GM21447 (cell line): ENCODE data around the gene CLIC2.
A peak's percentile ranks its signal among the peaks of the same experiment; 100 is the strongest.

Experiments
- ATAC-seq: cut with Tn5 transposase; IDR thresholded peaks from one replicate; pipeline ENCODE4 v1.9.1; 2021; ENCODE audit not compliant: unreplicated experiment

CLIC2 gene

DNA sequence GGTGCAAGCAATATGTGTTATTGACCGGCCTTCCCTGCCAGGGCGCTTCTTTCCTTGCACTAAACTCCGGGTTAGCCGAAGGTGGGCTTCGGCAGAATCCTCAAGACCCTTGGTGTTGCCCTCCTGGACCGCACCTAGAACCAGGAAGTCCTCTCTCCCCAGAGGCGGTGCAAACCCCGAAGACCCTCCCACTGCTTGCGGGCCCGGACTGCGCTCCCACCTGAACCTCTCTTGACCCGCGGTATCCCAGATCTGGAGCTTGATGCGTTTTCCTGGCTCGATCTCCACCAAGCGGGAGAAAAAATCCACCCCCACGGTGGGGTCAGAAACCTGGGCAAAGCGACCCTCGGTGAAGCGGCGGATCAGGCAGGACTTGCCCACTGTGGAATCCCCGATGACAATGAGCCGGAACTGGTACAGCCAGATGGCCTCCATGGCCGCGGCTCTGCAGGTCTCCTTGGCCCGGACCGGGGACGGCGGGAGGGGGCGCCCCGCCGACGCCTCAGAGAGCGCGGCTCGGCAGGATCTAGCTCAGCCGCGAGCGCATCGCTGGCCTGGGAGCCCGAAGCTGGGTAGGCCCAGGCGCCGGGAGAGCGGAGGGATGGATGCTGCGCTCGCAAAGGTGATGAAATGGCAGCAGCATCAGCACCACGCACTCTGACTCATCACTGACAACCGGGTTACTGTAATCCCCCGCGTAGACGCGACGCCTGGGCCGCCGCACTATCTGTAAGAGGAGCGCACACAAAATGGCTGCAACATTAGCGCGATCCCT lies 70.4 kb downstream of the CLIC2 start, which contains the start of gene RAB39B:
RAB39B (minus strand) TSS at position 638 of the 775 bp plus-strand sequence; CDS start at position 435, 203 bp downstream.
- peak; percentile 86 for ATAC-seq

DNA sequence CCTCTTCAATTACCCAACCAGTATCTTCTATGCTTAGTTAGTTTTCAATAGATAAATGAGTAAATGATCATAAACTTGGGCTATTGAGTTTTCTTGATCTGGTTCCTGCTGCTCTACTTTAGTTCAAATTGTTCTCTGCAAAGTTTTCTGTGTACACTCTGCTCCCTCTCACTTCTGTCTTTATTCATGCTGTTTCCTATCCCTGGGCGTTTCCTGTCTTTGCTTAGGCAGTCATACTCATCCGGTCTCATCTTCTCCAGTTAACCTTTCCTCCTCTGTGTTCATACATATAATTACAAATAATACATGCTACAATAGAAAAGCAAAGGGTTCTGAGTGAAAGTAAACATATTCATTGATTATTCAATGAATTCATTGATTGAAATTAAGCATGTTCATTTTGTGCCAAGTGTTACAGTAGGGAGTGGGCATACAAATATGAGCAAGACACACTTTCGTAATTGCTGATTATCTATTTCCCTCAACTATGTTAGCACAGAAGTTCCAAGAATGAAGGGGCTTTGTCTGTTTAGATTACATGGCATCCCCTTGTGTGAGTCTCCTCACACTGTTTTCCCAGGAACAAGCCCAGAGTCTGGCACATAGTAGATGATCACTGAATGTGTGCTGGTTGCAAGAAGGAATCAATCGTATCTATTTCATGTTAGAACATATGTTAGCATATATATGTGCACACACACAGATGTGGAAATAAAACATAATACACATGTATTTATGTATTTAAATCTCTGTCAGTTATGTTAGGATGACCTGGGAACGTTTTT lies 71.3 kb downstream of the CLIC2 start:
- no peak for ATAC-seq

DNA sequence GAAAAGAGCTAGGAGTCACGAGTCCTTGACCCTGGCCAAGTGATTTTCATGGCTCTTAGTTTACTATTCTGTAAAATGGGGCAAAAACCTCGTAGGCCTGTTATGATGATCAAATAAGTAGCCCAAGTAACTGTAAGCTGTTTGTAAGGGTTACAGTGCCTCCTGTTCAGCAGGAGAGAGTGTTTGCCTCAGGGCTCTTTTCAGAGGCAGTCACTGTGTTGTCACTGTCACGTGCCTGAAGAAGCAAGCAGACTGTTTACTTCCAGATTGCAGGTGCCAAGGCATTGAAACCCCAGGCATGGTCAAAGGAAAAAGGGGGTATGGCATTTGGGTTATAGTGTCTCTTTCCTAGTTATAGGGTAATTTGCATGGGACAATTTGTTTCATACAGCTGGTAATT lies 74.7 kb downstream of the CLIC2 start:
- ATAC-seq: no peak

DNA sequence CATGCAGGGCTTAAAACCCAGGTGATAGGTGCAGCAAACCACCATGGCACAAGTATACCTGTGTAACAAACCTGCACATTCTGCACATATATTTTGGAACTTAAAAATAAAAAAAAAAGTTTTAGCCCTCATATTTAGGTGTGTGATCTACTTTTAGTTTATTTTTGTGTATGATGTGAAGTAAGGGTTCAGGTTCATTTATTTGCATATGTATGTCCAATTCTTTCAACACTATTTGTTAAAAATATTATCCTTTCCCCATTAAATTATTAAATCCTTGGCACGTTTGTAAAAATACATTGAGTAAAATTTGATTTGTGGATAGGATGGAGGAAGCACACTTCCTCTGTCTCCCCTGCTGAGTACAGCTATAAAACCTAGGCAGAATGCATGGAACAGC lies 83.0 kb downstream of the CLIC2 start:
- ATAC-seq: no peak

DNA sequence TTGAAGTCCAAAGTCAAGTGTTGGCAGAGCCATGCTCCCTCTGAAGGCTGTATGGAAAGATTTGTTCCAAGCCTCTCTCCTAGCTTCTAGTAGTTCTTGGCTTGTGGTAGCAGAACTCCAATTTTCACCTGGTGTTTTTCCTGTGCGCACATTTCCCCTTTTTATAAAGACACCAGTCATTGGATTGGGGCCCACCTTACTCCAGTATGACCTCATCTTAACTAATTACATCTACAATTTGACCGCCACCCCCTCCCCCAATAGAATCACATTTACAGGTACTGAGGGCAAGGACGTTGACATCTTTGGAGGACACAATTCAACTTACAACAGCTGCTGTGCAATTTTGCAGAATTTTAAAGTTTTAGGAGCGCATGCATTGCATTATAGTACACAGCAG lies 86.9 kb downstream of the CLIC2 start:
- no peak for ATAC-seq

DNA sequence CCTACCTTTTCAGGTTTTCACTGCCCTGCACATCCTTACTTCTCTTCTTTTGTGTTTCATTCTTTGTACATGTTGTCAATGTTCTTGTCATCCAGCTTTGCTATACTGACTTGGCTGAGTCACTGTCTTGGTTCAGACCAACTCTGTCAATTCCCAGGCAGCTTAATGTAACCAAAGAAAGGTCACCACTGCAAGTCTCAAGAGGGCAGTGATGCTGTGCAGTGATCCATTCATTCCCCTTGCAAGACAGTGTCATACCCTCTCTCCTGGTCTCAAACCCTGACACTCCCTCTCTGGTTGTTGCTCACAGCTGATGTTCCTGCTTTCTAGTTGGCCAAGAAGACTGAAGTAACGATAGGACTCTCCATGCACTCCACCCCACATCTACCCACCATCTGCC lies 87.7 kb downstream of the CLIC2 start:
- no peak for ATAC-seq

DNA sequence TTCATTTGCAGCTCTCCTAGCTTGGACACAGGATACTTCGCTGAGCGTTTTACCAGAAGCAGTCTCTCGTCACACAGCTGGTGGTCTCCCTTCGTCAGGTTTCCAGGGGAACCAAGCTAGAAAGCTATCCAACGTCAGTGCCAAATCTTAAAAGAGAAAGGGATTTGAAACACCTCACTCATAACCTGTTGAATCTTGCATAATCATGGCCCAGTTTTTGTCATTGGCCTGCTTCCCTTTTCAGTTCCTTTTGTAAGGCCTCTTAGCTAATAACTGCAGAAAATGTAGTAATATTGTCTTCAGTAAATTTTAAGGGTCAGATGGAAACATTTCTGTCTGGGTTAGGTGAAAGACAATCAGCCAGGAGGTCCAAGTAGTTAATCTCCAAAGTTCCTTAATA lies 92.1 kb downstream of the CLIC2 start:
- no peak for ATAC-seq

DNA sequence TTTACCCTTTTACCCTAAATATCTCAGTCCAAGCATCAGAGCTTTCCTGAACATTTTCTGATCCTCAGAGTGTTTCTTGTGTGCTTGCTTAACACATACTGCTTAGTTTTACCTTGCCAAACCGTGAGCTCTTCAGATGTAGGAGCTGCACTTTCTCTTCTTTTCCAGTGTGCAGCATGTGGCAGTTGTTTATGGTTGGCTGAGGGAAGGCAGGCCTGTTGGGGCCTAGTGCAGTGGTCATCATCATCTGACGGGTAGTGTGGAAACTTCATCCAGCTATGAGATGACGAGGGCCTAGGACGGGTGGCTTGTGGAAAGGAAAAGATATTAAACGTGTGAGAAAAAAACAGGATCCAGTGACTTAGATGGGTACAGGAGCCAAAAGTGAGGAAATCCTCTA lies 96.7 kb downstream of the CLIC2 start:
- no peak for ATAC-seq

DNA sequence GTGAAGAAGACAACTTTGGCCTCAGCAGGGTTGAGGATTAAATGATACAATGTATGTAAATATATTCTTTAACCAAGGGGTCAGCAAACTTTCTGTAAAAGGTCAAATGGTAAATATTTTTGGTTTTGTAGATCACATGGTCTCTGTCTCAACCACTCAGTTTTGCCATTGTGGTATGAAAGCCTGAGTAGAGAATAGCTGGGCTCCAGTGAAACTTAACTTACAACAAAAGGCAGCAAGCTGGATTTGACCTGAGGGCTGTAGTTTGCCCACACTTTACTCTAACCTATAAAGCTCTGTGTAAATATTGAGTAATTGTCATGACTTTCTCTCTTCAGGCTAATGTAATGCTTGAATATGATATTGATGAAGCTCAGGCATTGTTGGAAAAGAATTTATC lies 98.5 kb downstream of the CLIC2 start:
- no peak for ATAC-seq

DNA sequence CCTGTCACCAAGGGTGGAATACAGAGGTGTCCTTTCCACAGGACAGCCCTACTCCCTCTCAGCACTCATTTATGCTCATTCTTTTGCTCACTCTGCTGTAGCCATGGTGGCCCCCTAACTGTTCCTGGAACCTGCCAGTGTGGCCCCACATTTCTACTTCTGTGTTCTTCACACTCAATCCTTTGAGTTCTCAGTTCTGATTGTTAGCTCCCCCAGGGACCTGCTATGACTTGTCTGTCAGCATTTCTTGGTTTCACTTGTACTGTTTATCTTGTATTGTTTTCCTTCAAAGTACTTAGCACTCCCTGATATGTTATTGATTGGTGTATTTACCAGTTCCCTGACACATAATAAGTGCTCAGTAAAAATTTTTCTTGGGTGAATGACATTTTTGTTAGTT lies 103.3 kb downstream of the CLIC2 start:
- peak; percentile 94 for ATAC-seq
